H9 (cell line): Measurements from ENCODE around the gene OTUB1. TPM values are rescaled to one million over a fixed set of nuclear protein-coding genes. Genes with fewer than 3 reads are reported as not detected.

Source experiments
- DNase-seq: peaks from one replicate; pipeline ENCODE4 v3.0.0-alpha.2; 2017
- H2AFZ ChIP-seq: one replicate; pipeline ENCODE4 v1.6.1; 2013; ENCODE audit warnings: mild to moderate bottlenecking, low read length, control low read depth, moderate library complexity
- H2AK5ac ChIP-seq: 2 replicates; pipeline ENCODE4 v1.6.1; 2013; ENCODE audit warnings: low read length, control low read depth, mixed read lengths; ENCODE audit not compliant: insufficient read length
- H2BK120ac ChIP-seq: one replicate; pipeline ENCODE4 v1.6.1; 2013; ENCODE audit warnings: low read depth, mild to moderate bottlenecking, low read length, control low read depth, inconsistent platforms; ENCODE audit not compliant: poor library complexity, severe bottlenecking
- H2BK12ac ChIP-seq: 2 replicates; pipeline ENCODE4 v1.6.1; 2013; ENCODE audit warnings: low read length, control low read depth, mixed read lengths, low read depth; ENCODE audit not compliant: insufficient read length
- H2BK15ac ChIP-seq: 2 replicates; pipeline ENCODE4 v1.6.1; 2013; ENCODE audit warnings: low read depth, low read length, control low read depth
- H2BK20ac ChIP-seq: one replicate; pipeline ENCODE4 v1.6.1; 2013; ENCODE audit warnings: low read depth, mild to moderate bottlenecking, low read length, control low read depth, inconsistent platforms; ENCODE audit not compliant: poor library complexity, severe bottlenecking
- H2BK5ac ChIP-seq: 2 replicates; pipeline ENCODE4 v1.6.1; 2013; ENCODE audit warnings: low read length, control low read depth, mixed read lengths; ENCODE audit not compliant: insufficient read length
- H3K14ac ChIP-seq: 2 replicates; pipeline ENCODE4 v1.6.1; 2013; ENCODE audit warnings: low read length, control low read depth; ENCODE audit not compliant: insufficient read depth
- H3K18ac ChIP-seq: 2 replicates; pipeline ENCODE4 v1.6.1; 2013; ENCODE audit warnings: low read depth, mild to moderate bottlenecking, mixed read lengths, low read length, control low read depth; ENCODE audit not compliant: insufficient read length
- H3K23ac ChIP-seq: 2 replicates; pipeline ENCODE4 v1.6.1; 2013; ENCODE audit warnings: low read length, control low read depth, mixed read lengths, low read depth; ENCODE audit not compliant: insufficient read length
- H3K23me2 ChIP-seq: 2 replicates; pipeline ENCODE4 v1.6.1; 2013; ENCODE audit warnings: low read depth, mild to moderate bottlenecking, mixed read lengths, low read length, control low read depth; ENCODE audit not compliant: insufficient read length, poor library complexity, severe bottlenecking
- H3K27ac ChIP-seq: 2 replicates; pipeline ENCODE4 v1.5.1; 2013; ENCODE audit warnings: low read length, control low read depth, mixed read lengths, low read depth; ENCODE audit not compliant: insufficient read length
- H3K27me3 ChIP-seq: 2 replicates; pipeline ENCODE4 v1.6.1; 2013; ENCODE audit warnings: low read length, control low read depth, inconsistent platforms; ENCODE audit not compliant: insufficient read depth
- H3K4ac ChIP-seq: 2 replicates; pipeline ENCODE4 v1.6.1; 2013; ENCODE audit warnings: low read depth, mild to moderate bottlenecking, control low read depth, inconsistent platforms, low read length, moderate library complexity
- H3K4me1 ChIP-seq: 2 replicates; pipeline ENCODE4 v1.6.1; 2013; ENCODE audit warnings: low read length, control low read depth, inconsistent platforms; ENCODE audit not compliant: insufficient read depth
- H3K4me2 ChIP-seq: 2 replicates; pipeline ENCODE4 v1.6.1; 2013; ENCODE audit warnings: low read length, control low read depth, mixed read lengths; ENCODE audit not compliant: insufficient read length, insufficient read depth
- H3K56ac ChIP-seq: 2 replicates; pipeline ENCODE4 v1.6.1; 2013; ENCODE audit warnings: low read depth, mild to moderate bottlenecking, mixed read lengths, low read length, control low read depth; ENCODE audit not compliant: insufficient read length
- H3K79me1 ChIP-seq: 2 replicates; pipeline ENCODE4 v1.6.1; 2013; ENCODE audit warnings: low read depth, mild to moderate bottlenecking, moderate library complexity, low read length, control low read depth, inconsistent platforms; ENCODE audit not compliant: insufficient read depth, poor library complexity, severe bottlenecking
- H3K79me2 ChIP-seq: 2 replicates; pipeline ENCODE4 v1.6.1; 2013; ENCODE audit warnings: low read length, control low read depth, inconsistent platforms; ENCODE audit not compliant: insufficient read depth
- H3K9ac ChIP-seq: 2 replicates; pipeline ENCODE4 v1.6.1; 2013; ENCODE audit warnings: low read length, control low read depth, mixed read lengths; ENCODE audit not compliant: insufficient read length; ENCODE audit errors: extremely low read depth
- H3K9me3 ChIP-seq: one replicate; pipeline ENCODE4 v1.6.1; 2013; ENCODE audit warnings: low read depth, low read length, inconsistent platforms; ENCODE audit not compliant: control insufficient read depth
- H3T11ph ChIP-seq: one replicate; pipeline ENCODE4 v1.6.1; 2013; ENCODE audit warnings: mild to moderate bottlenecking, low read length, control low read depth, inconsistent platforms
- H4K20me1 ChIP-seq: one replicate; pipeline ENCODE4 v1.6.1; 2013; ENCODE audit not compliant: control insufficient read depth, insufficient read length, insufficient read depth
- H4K5ac ChIP-seq: 2 replicates; pipeline ENCODE4 v1.6.1; 2013; ENCODE audit warnings: low read depth, mild to moderate bottlenecking, mixed read lengths, low read length, control low read depth; ENCODE audit not compliant: insufficient read length
- H4K8ac ChIP-seq: replicated peaks from 2 replicates; pipeline ENCODE4 v1.6.1; 2013; ENCODE audit warnings: low read length, control low read depth, mixed read lengths, low read depth; ENCODE audit not compliant: insufficient read length
- H4K91ac ChIP-seq: 2 replicates; pipeline ENCODE4 v1.6.1; 2013; ENCODE audit warnings: low read depth, mild to moderate bottlenecking, moderate library complexity, mixed read lengths, low read length, control low read depth; ENCODE audit not compliant: insufficient read length
- H3K27ac Mint-ChIP-seq, 3 experiments: 2 replicates in 2 of 3; 3 replicates in 1 of 3; pipeline ENCODE4 v1.8.0; 2020 to 2021; ENCODE audit warnings: mixed read lengths in 3 of 3, mild to moderate bottlenecking in 1 of 3, moderate library complexity in 1 of 3
- H3K27me3 Mint-ChIP-seq: 2 replicates; pipeline ENCODE4 v1.8.0; 2021; ENCODE audit warnings: low read depth, mild to moderate bottlenecking, moderate library complexity, mixed read lengths
- H3K36me3 Mint-ChIP-seq, 3 experiments: 2 replicates in 2 of 3; 3 replicates in 1 of 3; pipeline ENCODE4 v1.8.0; 2020 to 2021; ENCODE audit warnings: low read depth in 3 of 3, mixed read lengths in 3 of 3; ENCODE audit not compliant: insufficient read depth in 1 of 3
- H3K4me1 Mint-ChIP-seq, 2 experiments: 2 replicates each; pipeline ENCODE4 v1.8.0; 2020; ENCODE audit warnings: mixed read lengths in 2 of 2
- H3K4me3 Mint-ChIP-seq, 2 experiments: 2 replicates in 1 of 2; 3 replicates in 1 of 2; pipeline ENCODE4 v1.8.0; 2020 to 2021; ENCODE audit warnings: mild to moderate bottlenecking in 2 of 2, mixed read lengths in 2 of 2, moderate library complexity in 1 of 2
- H3K9me3 Mint-ChIP-seq, 2 experiments: 2 replicates in 1 of 2; 3 replicates in 1 of 2; pipeline ENCODE4 v1.8.0; 2020; ENCODE audit warnings: mild to moderate bottlenecking in 2 of 2, mixed read lengths in 2 of 2, moderate library complexity in 1 of 2
- WGBS: extraction: QIAGEN DNeasy Blood & Tissue Kit; methylation state at CpG from one replicate; pipeline ENCODE4 v1.1.7; 2013; ENCODE audit warnings: missing lambda C conversion rate, low lambda C conversion rate, mixed read lengths; ENCODE audit not compliant: insufficient read length; ENCODE audit errors: extremely low coverage; 5-methylcytosine and 5-hydroxymethylcytosine counted together
- total RNA-seq: library from RNA; stranded (reverse); gene quantifications from 2 replicates; pipeline ENCODE4 v1.2.1, GENCODE V29; 2021
- TF ChIP-seq, protein P1 (sequence below): fragments of 200-600 bp; sonication (generic); conservative IDR thresholded peaks from 3 replicates; pipeline ENCODE4 v1.8.0; 2021; ENCODE audit warnings: antibody characterized with exemption, mild to moderate bottlenecking

OTUB1 gene
- total RNA-seq, 1 experiment from 2014 or later: 114 TPM

DNA sequence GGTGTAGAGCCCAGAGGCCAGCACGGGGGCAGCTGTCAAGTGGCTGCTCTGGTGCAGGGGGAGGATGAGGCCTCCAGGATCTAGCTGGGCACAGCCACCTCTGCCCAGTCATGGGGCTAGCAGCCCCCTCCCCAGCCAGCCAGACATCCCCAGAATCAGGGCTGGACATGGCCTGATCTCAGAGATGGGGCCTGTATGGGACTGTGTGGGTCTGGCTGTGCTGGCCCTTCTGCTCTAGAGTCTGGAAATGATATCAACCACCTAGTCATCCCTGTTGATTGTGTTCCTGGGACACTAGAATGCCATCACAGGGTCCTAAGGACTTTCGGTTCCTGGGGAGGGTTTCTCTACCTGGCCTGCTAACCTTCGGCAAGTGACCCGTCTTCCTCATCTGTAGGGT is 52.3 kb downstream of the OTUB1 start:
- peaks cover 0 to 2% (median 0%) of the 10 kb centered on the region in 3 experiments; a peak in 1 of 7 replicates for H3K36me3 Mint-ChIP-seq
- H3K4me3 Mint-ChIP-seq: no peak overlapping the region; a peak in 1 of 5 replicates
- H3K9ac ChIP-seq: no peak overlapping the region
- no peak overlapping the region for H2BK15ac ChIP-seq
- peaks cover 2% of the 10 kb centered on the region for H4K20me1 ChIP-seq
- no peak overlapping the region for H2AFZ ChIP-seq
- H3K27me3 Mint-ChIP-seq: peaks cover 88% of the 10 kb centered on the region
- no peaks in the 10 kb centered on the region for H3K9me3 ChIP-seq
- H4K91ac ChIP-seq: no peak overlapping the region
- no peak overlapping the region for H2BK20ac ChIP-seq
- H3K4me1 Mint-ChIP-seq: peaks cover 15 to 25% of the 10 kb centered on the region in 2 experiments
- WGBS: no CpG with 5 or more reads among the region's 4 CpGs
- no peak overlapping the region for H3T11ph ChIP-seq
- no peaks in the 10 kb centered on the region for H3K79me1 ChIP-seq
- no peaks in the 10 kb centered on the region; a peak in 1 of 5 replicates for H3K9me3 Mint-ChIP-seq
- H4K8ac ChIP-seq: no peak overlapping the region
- no peak overlapping the region for H3K4me2 ChIP-seq
- no peak overlapping the region for H3K18ac ChIP-seq
- H2BK120ac ChIP-seq: no peak overlapping the region
- no peaks in the 10 kb centered on the region for H3K79me2 ChIP-seq
- no peak overlapping the region for H4K5ac ChIP-seq
- H3K4me1 ChIP-seq: no peaks in the 10 kb centered on the region
- H3K27ac Mint-ChIP-seq: no peak overlapping the region
- no peak overlapping the region for H3K4ac ChIP-seq
- DNase-seq: no peak
- H3K27ac ChIP-seq: no peak overlapping the region
- H3K23ac ChIP-seq: no peak overlapping the region
- no peak overlapping the region for H3K56ac ChIP-seq
- no peak overlapping the region for H3K14ac ChIP-seq
- H3K23me2 ChIP-seq: peaks cover 8% of the 10 kb centered on the region
- peaks cover 34% of the 10 kb centered on the region for H3K27me3 ChIP-seq
- no peak overlapping the region for H2AK5ac ChIP-seq
- H2BK5ac ChIP-seq: no peak overlapping the region
- H2BK12ac ChIP-seq: no peak overlapping the region
- TF ChIP-seq, protein P1, sequence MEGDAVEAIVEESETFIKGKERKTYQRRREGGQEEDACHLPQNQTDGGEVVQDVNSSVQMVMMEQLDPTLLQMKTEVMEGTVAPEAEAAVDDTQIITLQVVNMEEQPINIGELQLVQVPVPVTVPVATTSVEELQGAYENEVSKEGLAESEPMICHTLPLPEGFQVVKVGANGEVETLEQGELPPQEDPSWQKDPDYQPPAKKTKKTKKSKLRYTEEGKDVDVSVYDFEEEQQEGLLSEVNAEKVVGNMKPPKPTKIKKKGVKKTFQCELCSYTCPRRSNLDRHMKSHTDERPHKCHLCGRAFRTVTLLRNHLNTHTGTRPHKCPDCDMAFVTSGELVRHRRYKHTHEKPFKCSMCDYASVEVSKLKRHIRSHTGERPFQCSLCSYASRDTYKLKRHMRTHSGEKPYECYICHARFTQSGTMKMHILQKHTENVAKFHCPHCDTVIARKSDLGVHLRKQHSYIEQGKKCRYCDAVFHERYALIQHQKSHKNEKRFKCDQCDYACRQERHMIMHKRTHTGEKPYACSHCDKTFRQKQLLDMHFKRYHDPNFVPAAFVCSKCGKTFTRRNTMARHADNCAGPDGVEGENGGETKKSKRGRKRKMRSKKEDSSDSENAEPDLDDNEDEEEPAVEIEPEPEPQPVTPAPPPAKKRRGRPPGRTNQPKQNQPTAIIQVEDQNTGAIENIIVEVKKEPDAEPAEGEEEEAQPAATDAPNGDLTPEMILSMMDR: no peak
